ENCODE measurements around the gene RAB7B. TPM values are rescaled to one million over a fixed set of nuclear protein-coding genes. Genes with fewer than 3 reads are reported as not detected.

RAB7B gene
- total RNA-seq, 1 experiment from 2014 or later, result 0.22 TPM

GRCh38 chr1:205971082-205971481, 32.1 kb downstream of the RAB7B start (continued):
- TF ChIP-seq EZH2 (IDR thresholded peaks at IDR 0.05), result no peak
- TF ChIP-seq ZFX (IDR thresholded peaks at IDR 0.05), result no peak
- no peak for TF ChIP-seq SIN3A (IDR thresholded peaks at IDR 0.05; ENCODE audit: low read depth)
- no peak for TF ChIP-seq YY1 (IDR thresholded peaks at IDR 0.05; ENCODE audit: extremely low read depth, insufficient replicate concordance, low read depth, low read length)
- no peak for TF ChIP-seq POLR2A (IDR thresholded peaks at IDR 0.05; ENCODE audit: borderline replicate concordance, extremely low read depth, insufficient read depth, insufficient read length)
- TF ChIP-seq, protein P1, sequence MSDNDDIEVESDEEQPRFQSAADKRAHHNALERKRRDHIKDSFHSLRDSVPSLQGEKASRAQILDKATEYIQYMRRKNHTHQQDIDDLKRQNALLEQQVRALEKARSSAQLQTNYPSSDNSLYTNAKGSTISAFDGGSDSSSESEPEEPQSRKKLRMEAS (IDR thresholded peaks at IDR 0.05), result no peak
- no peak for TF ChIP-seq SRF (IDR thresholded peaks at IDR 0.05; ENCODE audit: low read depth)
- no peak for TF ChIP-seq FOSL1 (IDR thresholded peaks at IDR 0.05; ENCODE audit: low read depth)

GRCh38 chr1:205970486-205970885, 32.7 kb downstream of the RAB7B start:
- ChIA-PET CTCF (interaction anchor here (1.6 kb wide), 1 partner anchor 52 kb away, joined by 5 read pairs; no protein-coding TSS in a partner anchor), RAD21 (ENCODE audit: low non-redundant PET in 1 of 2, low total read pairs in 2 of 2, uncharacterized antibody in 2 of 2, unreplicated experiment in 2 of 2) (no interaction called here), POLR2A (no interaction called here)
- TF ChIP-seq SP1 (IDR thresholded peaks at IDR 0.05; ENCODE audit: low read depth) (no peak), EZH2phosphoT487 (IDR thresholded peaks at IDR 0.05; ENCODE audit: borderline replicate concordance) (no peak), SRF (IDR thresholded peaks at IDR 0.05; ENCODE audit: low read depth) (no peak), EGR1 (IDR thresholded peaks at IDR 0.05; ENCODE audit: low read depth) (no peak), YY1 (IDR thresholded peaks at IDR 0.05; ENCODE audit: extremely low read depth, insufficient replicate concordance, low read depth, low read length) (no peak), ZBTB33 (IDR thresholded peaks at IDR 0.05; ENCODE audit: extremely low read depth, insufficient replicate concordance, low read length) (no peak), POLR2AphosphoS5 (IDR thresholded peaks at IDR 0.05; ENCODE audit: low read depth, low read length) (no peak), EZH2 (IDR thresholded peaks at IDR 0.05) (no peak), RAD21 (IDR thresholded peaks at IDR 0.05; ENCODE audit: low read depth) (no peak), ZFX (IDR thresholded peaks at IDR 0.05) (no peak), POLR2A (IDR thresholded peaks at IDR 0.05; ENCODE audit: borderline replicate concordance, extremely low read depth, insufficient read depth, insufficient read length) (no peak), ZNF274 (IDR thresholded peaks at IDR 0.05; ENCODE audit: low read depth, low read length) (no peak), CTCF (IDR thresholded peaks at IDR 0.05 in 2 of 3, conservative IDR thresholded peaks at IDR 0.05 in 1 of 3; ENCODE audit: borderline replicate concordance in 1 of 3, insufficient read depth in 1 of 3, low read depth in 2 of 3, low read length in 2 of 3) (no peak)
- TF ChIP-seq, protein P1 (IDR thresholded peaks at IDR 0.05), result no peak
- TF ChIP-seq, protein P2, sequence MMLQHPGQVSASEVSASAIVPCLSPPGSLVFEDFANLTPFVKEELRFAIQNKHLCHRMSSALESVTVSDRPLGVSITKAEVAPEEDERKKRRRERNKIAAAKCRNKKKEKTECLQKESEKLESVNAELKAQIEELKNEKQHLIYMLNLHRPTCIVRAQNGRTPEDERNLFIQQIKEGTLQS (IDR thresholded peaks at IDR 0.05), result no peak
- DNase-seq (ENCODE audit: low read depth, low spot score) (no peak), ATAC-seq (no peak)
- intact Hi-C loops (cut with micrococcal nuclease), result no loop called here
- H2AFZ ChIP-seq (ENCODE audit: low read depth, low read length, poor library complexity, severe bottlenecking), result no peak overlapping the region
- H3K27me3 ChIP-seq (ENCODE audit: insufficient read depth, low read length), result no peaks in the 10 kb centered on the region
- no peak overlapping the region for H3K4me2 ChIP-seq (ENCODE audit: low read length)
- no peaks in the 10 kb centered on the region for H3K36me3 ChIP-seq (ENCODE audit: control insufficient read depth in 1 of 2, insufficient read depth in 2 of 2, low read length in 2 of 2)
- no peak overlapping the region for H3K9ac ChIP-seq (ENCODE audit: low read length)
- no peak overlapping the region for H3K4me3 ChIP-seq (replicated peaks in 1 of 2; ENCODE audit: low read depth in 1 of 2, low read length in 2 of 2)
- H3K4me1 ChIP-seq (ENCODE audit: control insufficient read depth in 1 of 2, insufficient read depth in 2 of 2, low read length in 2 of 2), result no peaks in the 10 kb centered on the region
- H3K9me2 ChIP-seq (ENCODE audit: insufficient read depth), result no peaks in the 10 kb centered on the region
- H3K79me2 ChIP-seq (ENCODE audit: insufficient read depth, low read length), result no peaks in the 10 kb centered on the region
- BruUV-seq (replicated peaks), result no TSS peak
- H3K9me3 ChIP-seq (ENCODE audit: control insufficient read depth in 1 of 2, insufficient read depth in 1 of 2, low read depth in 1 of 2, low read length in 2 of 2), result no peaks in the 10 kb centered on the region
- no peaks in the 10 kb centered on the region for H4K20me1 ChIP-seq (ENCODE audit: insufficient read depth)
- no peak overlapping the region for H3K27ac ChIP-seq (ENCODE audit: low read depth, low read length)
